ENCODE data around the gene GRHL1.
A peak's percentile ranks its signal among the peaks of the same experiment; 100 is the strongest.

The GRHL1 gene

DNA sequence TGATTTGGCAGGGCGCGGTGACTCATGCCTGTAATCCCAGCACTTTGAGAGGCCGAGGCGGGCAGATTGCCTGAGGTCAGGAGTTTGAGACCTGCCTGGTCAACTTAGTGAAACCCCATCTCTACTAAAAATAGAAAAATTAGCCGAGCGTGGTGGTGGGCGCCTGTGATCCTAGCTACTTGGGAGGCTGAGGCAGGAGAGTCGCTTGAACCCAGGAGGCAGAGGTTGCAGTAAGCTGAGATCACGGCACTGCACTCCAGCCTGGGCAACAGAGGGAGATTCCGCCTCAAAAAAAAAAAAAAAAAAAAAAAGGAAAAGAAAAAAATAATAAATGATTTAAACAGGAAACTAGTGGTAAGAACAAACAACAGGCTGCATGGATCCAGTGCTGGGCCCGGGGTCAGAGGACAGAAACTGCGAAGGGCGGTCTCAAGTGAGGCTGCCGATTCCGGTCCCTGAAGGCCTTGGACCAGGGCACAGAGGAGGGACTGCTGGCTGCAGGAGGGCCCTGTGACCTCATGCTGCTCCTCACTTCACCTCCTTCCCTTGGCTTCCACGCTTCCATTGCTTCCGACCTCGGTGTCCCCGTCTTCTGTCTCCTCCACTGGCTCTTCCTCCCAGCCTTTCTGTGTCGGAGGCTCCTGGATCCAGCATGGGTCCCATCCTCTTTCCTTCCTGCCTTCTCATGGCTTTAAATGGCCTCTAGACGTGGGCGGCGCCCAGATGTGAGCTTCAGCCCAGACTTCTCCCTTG lies 2.1 kb upstream of the GRHL1 start:
- no peak for DNase-seq (ENCODE audit: low read depth in 2 of 2, low spot score in 1 of 2)

DNA sequence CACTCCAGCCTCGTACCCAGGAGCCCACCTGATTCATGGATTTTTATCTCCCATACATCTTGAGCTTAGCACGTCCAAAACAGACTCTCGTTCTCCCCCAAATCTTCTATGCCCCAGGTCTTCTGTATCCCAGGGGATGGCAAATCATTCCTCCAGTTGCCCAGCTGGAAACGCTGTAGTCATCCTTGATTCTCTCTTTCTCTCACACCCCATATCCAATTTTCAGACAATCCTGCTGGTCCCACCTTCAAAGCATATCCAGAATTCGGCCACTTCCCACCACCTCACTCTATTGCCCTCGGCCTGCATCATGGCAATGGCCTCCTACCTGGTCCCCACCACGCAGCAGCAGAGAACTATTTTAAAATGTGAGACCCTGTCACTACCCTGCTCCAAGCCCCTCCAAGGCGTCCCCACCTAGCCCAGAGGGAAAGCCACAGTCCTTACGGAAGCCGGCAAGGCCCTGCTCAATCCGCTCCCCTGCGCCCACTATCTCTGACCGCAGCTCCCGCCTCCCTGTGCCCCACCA lies 1.4 kb upstream of the GRHL1 start:
- DNase-seq (ENCODE audit: low read depth in 2 of 2, low spot score in 1 of 2), result no peak

DNA sequence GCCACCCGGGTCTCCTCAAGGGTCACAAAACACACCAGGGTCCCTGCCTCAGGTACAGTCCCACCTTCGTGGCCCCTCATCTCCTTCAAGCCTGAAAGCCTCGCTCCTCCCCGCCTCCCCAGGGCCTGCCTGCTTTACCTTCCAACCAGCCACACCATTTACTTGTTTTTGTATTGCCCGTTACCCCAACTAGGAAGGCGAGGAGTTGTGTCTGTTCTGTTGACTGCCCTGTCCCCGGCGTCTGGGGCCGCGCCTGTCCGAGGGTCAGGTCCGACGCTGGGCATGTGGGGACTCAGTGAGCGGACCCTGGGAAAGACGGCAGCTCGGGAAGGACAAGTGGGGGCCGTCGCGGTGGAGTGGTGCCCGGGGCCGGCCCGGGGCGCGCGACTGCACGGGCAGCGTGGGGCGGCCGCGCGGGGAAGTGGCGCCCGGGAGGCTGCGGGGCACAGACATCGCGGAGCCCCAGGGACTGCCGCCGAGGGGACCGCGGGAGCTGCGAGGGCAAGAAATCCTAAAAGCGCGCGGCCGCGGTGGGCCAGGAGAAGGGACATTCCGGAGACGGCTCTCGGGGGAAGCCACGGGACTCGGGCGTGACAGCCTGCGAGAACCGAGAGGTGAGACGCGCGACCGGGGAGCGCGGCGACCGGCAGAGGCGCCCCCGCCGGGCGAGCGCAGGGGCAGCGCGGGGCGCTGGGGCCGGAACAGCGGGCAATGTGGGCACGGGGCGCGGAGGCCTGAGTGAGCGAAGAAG lies 797 bp upstream of the GRHL1 start:
- DNase-seq (ENCODE audit: low read depth in 2 of 2, low spot score in 1 of 2), result peak; percentile 22 to 28

DNA sequence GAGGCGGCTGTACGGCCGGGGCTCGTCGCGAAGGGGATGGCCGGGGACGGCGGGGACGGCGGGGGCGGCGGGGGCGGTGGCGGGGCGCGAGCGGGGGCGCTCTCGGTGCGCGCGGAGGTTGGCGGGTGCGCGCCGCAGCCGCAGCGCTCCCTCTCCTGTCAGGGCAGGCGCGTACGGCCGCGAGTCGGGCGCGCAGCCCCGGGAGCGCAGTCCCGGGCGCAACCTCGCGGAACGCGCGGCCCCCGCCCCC lies 296 bp upstream of the GRHL1 start:
- no peak for DNase-seq (ENCODE audit: low read depth in 2 of 2, low spot score in 1 of 2)

DNA sequence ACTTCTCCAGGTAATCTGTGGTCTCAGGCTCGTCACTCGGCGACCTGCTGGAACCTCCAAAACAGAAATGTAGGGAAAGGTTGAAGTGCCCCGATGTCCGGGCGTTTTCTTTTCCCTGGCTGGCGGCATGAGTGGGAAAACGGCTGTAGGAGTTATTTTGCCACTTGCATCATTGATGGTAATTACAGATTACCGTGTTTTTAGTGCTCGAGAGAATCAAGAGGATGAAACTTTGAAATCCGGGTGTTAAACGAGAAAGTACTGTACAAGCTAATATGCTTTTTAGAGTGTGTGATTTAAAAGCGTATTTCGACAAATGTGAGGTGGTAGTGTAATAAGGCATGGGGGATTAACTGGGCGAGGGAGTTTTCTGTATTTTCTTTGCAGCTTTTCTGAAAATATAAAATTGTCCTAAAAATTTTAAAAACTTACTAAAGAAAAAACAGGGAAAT lies 819 bp downstream of the GRHL1 start:
- DNase-seq (ENCODE audit: low read depth in 2 of 2, low spot score in 1 of 2), result no peak

DNA sequence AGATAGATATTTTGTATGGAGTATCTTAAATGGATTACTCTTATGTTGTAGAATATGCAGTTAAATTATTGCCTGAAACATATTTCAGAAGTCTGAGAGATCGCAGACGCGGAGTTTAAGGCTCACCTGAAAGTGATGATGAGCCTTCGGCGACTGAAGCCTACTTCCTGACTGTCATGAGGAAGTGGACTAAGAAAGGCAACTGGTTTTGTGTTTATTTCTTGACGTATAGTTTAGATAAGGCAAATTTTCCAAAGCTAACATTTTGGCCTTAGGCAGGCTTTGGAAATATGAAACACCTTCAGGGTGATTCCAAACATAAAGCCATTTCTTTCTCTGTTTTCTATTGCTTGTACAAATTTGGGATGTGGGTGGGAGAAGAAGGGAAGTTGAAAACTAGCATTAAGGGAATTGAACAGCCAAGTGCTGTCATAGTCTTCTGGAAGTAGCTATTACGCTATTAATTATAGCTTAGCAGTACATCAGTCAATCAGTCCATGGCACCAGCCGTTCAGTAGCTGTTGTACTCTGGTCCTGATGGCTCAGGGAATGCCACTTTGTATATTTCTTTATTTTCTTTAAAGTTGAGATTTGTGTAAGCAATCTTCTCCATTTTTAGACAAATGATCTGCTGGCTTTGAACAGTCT lies 1.5 kb downstream of the GRHL1 start:
- no peak for DNase-seq (ENCODE audit: low read depth in 2 of 2, low spot score in 1 of 2)

DNA sequence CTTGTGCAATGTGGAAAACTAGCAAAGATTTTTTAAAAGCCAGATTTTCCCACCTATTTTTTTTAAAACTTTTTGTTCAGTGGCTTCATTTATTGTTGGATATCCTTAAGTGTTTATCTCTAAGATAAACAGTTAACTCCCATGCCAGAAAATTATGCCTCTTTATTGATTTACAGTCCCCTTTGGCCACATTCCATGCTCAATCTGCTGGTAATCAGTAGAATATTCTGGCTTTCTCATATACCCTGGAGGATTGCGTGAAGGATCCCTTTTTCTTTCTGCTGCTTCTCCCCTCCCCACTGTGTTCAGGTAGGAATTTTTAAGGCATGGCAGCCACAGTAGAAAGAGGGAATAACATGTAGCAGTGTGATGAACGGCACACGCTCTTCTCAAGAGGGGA lies 2.6 kb downstream of the GRHL1 start:
- no peak for DNase-seq (ENCODE audit: low read depth in 2 of 2, low spot score in 1 of 2)

DNA sequence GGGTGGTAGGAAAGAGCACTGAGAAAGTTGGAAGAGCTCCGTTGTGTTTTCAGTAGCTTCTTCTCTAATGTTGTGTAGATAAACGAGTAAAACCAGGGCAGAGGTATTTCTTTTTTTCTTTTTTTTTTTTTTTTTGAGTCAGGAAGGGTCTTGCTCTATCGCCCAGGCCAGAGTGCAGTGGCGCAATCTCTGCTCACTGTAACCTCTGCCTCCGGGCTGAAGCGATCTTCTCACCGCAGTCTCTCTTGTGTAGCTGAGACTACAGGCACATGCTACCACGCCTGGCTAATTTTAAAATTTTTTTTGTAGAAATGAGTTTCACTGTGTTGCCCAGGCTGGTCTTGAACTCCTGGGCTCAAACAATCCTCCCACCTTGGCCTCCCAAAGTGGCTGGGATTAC lies 6.6 kb downstream of the GRHL1 start:
- DNase-seq (ENCODE audit: low read depth in 2 of 2, low spot score in 1 of 2), result no peak

DNA sequence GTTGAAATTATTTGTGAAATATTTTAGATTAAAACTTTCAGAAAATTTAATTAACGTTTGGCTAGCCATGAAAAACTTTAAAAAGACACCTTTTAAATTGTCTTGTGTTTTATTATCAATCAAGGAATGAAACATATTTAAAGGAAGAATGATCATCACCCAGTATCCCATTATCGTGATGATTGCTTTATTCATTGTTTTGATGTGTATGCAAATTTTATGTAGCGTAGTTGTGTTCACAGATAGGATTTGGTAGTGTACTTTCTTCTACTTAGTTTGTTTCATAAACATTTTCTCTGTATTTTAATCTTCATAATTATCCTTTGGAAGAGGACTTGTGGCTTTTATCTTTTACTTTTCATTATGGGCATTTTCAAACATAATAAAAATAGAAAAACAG lies 7.8 kb downstream of the GRHL1 start:
- DNase-seq (ENCODE audit: low read depth in 2 of 2, low spot score in 1 of 2), result no peak

DNA sequence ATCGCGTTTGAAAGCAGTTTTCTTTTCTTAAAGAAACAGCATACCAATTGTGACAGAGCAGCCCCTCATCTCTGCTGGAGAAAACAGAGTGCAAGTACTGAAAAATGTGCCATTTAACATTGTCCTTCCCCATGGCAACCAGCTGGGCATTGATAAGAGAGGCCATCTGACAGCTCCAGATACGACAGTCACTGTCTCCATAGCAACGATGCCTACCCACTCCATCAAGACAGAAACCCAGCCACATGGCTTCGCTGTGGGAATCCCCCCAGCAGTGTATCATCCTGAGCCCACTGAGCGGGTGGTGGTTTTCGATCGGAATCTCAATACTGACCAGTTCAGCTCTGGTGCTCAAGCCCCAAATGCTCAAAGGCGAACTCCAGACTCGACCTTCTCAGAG lies 9.5 kb downstream of the GRHL1 start:
- no peak for DNase-seq (ENCODE audit: low read depth in 2 of 2, low spot score in 1 of 2)

DNA sequence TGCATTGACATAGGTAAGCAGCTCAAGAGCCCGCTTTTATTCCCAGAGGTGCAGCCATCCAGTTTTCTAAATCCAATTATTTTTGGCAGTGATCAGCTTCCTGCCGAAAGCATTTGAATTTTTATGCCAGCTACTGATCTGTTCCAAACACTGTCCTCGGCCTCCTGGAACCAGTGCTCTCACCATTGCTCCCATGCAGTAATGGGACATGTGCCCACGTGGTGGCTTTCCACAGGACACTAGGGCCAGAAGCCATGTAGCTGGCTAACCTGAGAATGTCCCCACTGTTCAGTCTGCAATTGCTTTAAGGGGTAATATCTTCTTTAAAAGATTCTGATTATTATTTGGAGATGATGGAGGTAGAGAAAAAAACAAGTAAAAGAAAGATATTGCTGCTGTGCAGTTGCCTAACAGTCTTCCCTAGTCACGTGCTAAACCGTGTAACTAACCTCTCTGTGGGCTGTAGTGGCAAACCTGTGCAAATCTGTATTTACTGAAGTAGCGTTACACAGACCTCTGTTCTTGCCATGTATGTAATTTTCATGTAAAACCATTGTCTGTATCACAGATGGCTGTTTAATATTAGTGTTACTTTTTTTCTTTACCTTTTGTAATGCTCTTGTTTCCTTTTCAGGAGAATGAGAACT lies 13.0 kb downstream of the GRHL1 start:
- no peak for DNase-seq (ENCODE audit: low read depth in 2 of 2, low spot score in 1 of 2)

DNA sequence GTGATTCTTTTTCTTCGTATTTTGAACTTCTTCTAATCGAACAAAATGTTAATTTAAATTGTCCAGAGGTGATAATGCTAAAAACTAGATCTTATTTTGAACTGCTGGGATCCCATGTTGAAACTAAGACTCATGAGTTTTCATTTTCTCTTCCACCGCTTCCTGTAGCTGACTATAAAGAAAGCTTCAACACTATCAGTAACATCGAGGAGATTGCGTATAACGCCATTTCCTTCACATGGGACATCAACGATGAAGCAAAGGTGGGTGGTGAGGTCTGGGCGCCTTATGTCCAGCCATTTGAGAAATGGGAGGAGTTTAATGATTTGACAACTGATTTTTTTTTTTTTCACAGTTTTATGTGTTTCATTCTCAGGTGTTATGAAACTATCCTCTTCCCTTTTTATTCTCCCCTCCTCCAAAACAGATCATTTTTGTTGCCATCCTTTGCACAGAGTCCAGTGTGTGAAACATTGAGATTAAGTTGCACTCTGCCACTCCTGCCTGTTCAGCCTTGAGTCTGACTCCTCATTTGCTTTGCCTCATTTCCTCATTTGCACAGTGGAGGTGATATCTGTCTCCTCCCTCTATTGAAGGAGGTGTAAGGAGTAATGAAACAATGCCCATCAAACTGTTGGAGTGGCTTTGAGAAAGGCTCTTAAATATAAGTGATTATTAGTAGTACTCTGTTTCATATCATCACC lies 13.8 kb downstream of the GRHL1 start:
- no peak for DNase-seq (ENCODE audit: low read depth in 2 of 2, low spot score in 1 of 2)

DNA sequence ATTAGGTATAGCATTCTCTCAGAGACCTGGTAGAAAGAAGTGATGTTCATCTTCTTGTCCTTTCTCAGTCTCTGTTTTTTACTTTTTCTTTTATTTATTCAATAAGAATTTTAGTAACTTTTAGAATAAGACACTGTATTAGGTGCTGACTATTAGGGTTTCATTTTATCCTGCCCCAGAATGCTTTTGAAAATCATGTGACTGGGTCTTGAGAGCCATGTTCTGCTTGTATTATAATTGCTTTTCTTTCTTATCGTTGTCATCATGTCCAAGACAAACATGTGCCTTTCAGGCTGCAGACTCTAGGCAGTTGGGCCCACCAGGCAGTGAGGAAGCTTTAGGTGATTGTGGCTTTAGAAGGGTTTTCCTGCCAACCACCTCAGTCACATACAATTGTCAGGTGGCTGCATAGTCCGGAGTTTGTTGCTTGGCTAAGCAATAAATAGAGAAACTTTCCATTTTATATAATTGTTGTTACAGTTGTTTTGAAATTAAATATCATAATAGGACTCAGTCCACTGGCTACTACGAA lies 15.1 kb downstream of the GRHL1 start:
- DNase-seq (ENCODE audit: low read depth in 2 of 2, low spot score in 1 of 2), result no peak

DNA sequence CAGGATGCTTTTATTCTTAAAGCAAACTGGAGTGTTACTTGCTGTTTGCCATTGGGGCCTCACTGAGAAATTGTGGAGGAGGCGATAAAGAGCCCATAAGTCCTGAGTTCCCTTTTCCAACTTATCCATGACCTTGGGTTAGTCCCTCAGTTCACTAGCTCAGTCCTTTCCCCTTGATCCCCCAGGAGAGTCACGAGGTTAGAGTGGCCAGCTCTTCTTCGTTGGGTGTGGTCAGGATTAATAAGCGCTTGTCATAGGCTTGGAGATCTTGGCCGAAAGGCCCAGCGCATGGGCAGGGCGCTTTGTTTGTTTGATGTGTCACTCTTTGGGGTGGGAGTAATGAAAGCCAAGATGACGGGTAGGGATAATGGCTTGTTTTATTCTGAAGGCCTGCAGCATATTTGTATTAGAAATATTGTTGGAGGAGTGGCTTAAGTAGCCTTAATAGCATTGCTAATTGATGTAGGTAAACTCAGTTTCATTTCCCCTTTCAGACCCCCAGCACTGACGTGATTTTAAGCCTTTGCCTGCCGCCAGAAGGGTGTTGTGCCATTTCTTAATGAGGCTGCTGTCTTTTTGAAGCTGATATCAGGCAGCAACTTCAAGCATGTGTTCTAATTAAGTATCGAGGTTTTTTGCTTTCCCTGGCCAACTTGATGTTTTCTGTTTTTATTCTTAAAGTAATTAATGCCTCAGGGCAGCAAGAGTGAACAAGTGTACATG lies 15.7 kb downstream of the GRHL1 start:
- DNase-seq (ENCODE audit: low read depth in 2 of 2, low spot score in 1 of 2), result no peak

DNA sequence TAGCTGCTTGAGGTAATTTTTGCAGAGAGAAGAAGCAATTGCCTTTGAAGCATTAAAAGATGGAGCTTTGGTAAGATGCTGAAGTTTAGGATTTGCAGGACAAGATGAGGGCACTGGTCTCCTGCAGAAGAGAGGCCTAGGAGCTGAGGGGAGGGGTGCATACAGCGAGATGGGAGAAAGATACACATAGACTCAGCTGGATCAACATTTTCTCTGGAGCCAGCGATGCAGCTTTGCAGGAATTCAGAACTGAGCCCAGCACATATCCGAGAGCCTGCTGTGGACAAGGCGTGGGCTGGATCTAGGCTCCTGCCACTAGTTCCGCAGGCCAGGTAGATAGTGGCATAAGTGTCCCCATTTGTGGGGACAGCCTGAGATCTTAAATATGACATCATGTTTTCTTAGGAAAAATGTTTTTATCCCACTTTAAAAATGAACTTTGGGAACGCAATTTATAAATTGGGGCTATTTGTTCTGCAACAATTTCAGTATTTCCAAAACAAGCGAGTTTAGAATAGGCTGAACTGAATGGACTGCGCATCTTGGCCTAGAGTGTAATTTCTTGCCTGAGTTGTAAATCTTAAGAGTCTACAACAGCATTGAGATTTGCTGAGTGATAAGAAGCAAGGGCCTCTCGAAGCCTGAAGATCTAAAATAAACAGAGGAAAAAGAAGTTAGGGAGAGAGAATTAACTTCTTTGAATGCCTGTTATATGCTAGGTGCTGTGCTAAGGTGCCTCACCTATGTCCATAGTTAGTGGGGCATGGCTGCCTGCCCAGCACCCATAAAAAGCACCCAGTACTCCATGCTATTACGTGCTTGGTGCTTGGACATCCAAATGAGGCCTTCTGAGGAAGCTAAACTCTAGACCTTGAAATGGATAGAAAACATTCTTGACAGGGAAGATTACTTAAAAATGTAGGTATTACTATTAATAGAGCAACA lies 17.3 kb downstream of the GRHL1 start:
- DNase-seq (ENCODE audit: low read depth in 2 of 2, low spot score in 1 of 2), result no peak

DNA sequence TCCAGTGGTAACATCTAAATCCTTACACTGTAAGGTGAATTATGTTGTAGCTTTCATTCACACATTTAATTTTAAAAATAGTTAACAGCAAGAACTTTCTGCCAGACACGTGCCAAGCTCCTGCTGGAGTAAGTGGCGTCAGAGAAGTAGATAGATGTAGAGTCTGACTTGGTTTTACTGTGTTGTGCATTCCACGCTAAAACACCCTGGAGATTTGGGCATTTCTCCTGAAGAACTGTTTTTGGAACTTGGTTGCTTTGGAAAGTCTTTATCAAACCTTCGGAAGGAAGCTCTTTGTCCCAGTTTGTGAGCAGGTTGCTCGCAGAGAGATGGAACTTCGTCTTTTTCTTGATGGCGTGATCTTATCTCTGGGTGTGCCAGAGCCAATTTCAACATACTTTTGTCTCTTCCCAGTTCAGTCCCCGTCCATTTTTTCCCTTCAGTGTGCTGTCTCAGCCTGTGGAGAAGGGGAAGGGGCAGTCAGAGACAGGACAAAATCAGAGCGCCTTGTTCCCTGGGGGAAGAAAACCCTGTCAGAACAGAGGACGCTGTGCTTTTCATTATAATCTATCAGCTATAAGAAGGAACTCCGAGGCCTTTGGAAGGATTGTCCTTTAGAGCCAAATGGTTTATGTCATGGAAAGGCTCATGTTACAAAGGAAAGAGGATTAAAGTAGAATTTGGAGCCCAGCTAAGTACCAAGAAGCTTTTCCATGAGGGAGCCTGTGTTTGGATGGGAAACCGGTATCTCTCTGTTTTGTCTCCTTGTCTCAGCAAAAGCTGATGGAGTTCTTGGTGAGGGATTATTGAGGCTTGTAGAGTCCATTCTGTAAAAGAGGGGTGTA lies 18.9 kb downstream of the GRHL1 start:
- no peak for DNase-seq (ENCODE audit: low read depth in 2 of 2, low spot score in 1 of 2)

DNA sequence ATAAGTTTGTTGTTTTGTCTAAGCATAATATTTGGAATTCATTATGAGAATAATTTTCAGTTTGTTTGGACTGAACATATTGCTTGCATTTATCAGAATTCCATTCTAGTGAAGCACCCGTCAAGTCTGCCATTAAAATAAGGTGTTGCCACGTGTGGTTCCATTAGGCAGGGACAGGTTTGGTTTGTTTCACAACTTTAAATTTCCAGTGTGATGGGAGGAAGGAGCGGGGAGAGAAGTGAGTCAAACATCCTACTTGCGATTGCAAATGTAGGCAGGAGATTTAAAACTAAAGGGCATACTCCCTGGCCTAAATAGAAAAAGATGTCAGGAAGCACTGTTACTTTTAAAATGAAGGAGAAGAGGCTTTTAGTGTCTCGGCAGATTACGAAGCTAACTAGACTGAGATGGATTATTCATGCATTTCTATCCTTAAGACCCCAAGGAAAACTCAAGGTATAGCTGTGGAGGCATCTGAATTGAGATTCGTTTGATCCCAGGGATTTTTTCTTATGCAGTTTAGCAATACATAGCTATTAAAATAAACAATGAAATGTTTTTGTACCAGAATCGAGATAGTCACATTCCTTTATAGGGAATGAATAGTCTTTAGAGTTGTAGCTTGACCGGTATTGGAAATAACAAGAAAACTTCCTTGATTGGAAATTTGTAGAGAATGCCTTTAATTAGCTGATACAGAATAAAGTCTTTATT lies 19.8 kb downstream of the GRHL1 start:
- DNase-seq (ENCODE audit: low read depth in 2 of 2, low spot score in 1 of 2), result no peak

DNA sequence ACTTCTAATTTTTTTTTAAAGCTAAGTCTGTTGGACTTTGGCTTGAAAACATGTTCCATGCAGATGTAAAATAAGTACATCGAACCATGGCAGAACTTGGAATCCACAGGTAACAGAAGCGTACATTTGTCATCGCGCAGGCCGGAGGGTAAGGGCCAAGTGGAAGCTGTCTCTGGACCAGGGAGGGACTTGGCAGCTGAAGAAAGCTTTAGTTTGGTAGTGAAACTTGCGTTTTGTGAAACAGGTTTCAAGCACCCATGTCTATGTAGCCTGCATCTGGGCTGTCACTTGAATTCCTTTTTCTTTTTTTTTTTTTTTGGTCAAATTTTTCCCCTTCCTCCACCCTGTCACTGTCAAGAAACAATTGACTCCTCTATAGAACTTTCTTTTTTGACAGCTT lies 20.4 kb downstream of the GRHL1 start:
- DNase-seq (ENCODE audit: low read depth in 2 of 2, low spot score in 1 of 2), result no peak
